Pancreas (tissue), 10 donors: ENCODE measurements around the gene LRP5. TPM values are rescaled to one million over a fixed set of nuclear protein-coding genes. Genes with fewer than 3 reads are reported as not detected.

Experiments used
- ATAC-seq, 4 donors: fragments of 200-7000 bp; cut with Tn5 transposase; one replicate each; pipeline versions ENCODE4 v1.8.0 to v1.9.1; 2020; ENCODE audit warnings: mild to moderate bottlenecking in 4 of 4, moderate library complexity in 4 of 4
- DNase-seq, 6 donors: peaks; one replicate each; pipeline ENCODE4 v3.0.0-alpha.2; 2020
- FAIRE-seq: peaks from 2 replicates; lab custom pipeline; 2012; peaks lifted over from hg19 to GRCh38; lab: Jason Lieb, UNC
- H3K27ac ChIP-seq, 4 donors: fragments of 200-600 bp; sonication (generic); 1 replicate in 3 of 4; 2 replicates in 1 of 4; pipeline versions ENCODE4 v1.5.0 to v1.8.0; 2020
- H3K27me3 ChIP-seq, 4 donors: fragments of 200-600 bp; one replicate each; pipeline ENCODE4 v1.8.0; 2021
- H3K36me3 ChIP-seq, 3 donors: fragments of 200-600 bp; sonication (generic) in 1 of 3; one replicate each; pipeline versions ENCODE4 v1.5.0 to v1.8.0; 2020 to 2021
- H3K4me1 ChIP-seq, 3 donors: fragments of 200-600 bp; one replicate each; pipeline ENCODE4 v1.8.0; 2021
- H3K4me3 ChIP-seq, 4 donors: fragments of 200-600 bp; sonication (generic) in 2 of 4; one replicate each; pipeline versions ENCODE4 v1.5.0 to v1.8.0; 2020 to 2021
- H3K9me3 ChIP-seq, 4 donors: fragments of 200-600 bp; one replicate each; pipeline ENCODE4 v1.8.0; 2021
- CTCF ChIP-seq, 4 donors: fragments of 200-600 bp; sonication (generic) in 3 of 4; IDR thresholded peaks; one replicate each; pipeline versions ENCODE4 v1.5.0 to v1.8.0; 2021; ENCODE audit warnings: antibody characterized with exemption in 4 of 4
- WGBS, 2 donors: extraction: QIAGEN DNeasy Blood & Tissue Kit; methylation state at CpG; one replicate each; pipeline ENCODE4 v1.1.7; 2013; 5-methylcytosine and 5-hydroxymethylcytosine counted together
- intact Hi-C, 3 donors: fragments of 100-400 bp; cut with DNase I; formaldehyde crosslinking; loops; one replicate each; pipeline versions ENCODE4 v1.11.1 to v1.14.2; 2022
- polyA plus RNA-seq, 2 donors: library from polyadenylated mRNA; stranded (reverse); fragments of 200-250 nt; gene quantifications; one replicate each; pipeline ENCODE4 v1.2.3, GENCODE V29; 2013
- total RNA-seq, 6 donors: library from RNA; stranded (reverse); fragmentation: NEBNext Ultra II Directional in 4 of 6; extraction: Animal tissue kit (Norgen Biotek cat#: 25700) in 4 of 6; gene quantifications; one replicate each; pipeline versions ENCODE4 v1.2.1 to v1.2.4, GENCODE V29; 2021 to 2023
- donor health status: healthy with polysubstance abuse.
- donor health status: DM: no; HTN: no; CAD: no; lungs with moderate emphysema.
- donor health status: DM: no; HTN: no; CAD: no.
- donor health status: control.
- donor health status: control.
- donor health status: Bipolar disorder and iron deficiency.
- donor health status: DM: yes; HTN: yes; CAD: no.
- donor health status: DM: no; HTN: no; CAD: no.
- donor health status: DM: no; HTN: no; CAD: no.
- donor health status: DM: yes; HTN: yes; CAD: no.

The LRP5 gene
- total and polyA plus RNA-seq, 8 donors = 27.4 to 62.8 (median 32.5) TPM

GRCh38 chr11:68372625-68373024 lies 60.2 kb downstream of the LRP5 start:
- FAIRE-seq (no peak), DNase-seq (peak in 1 of 6 donors; percentile 47), ATAC-seq (peak in 1 of 4 donors; percentile 5)
- peaks cover 0 to 17% (median 11%) of the 10 kb centered on the region in 3 donors for H3K4me1 ChIP-seq
- no peaks in the 10 kb centered on the region for H3K27me3 ChIP-seq
- no peak for TF ChIP-seq CTCF (IDR thresholded peaks at IDR 0.05)
- H3K4me3 ChIP-seq = no peak overlapping the region
- no peaks in the 10 kb centered on the region for H3K36me3 ChIP-seq
- intact Hi-C loops = no loop called here
- no peak overlapping the region for H3K27ac ChIP-seq
- no peaks in the 10 kb centered on the region for H3K9me3 ChIP-seq
- WGBS, 2 donors = 76 to 81% methylated on average over 15 of the region's 15 CpGs

- no peaks in the 10 kb centered on the region for H3K27me3 ChIP-seq
- TF ChIP-seq CTCF (IDR thresholded peaks at IDR 0.05) = no peak
- no peak overlapping the region for H3K4me3 ChIP-seq
- ATAC-seq (peak in 3 of 4 donors; percentile 14 to 32 (median 31)), FAIRE-seq (no peak), DNase-seq (peak in 1 of 6 donors; percentile 58)
- H3K4me1 ChIP-seq = peaks cover 0 to 17% (median 11%) of the 10 kb centered on the region in 3 donors
- H3K36me3 ChIP-seq = no peaks in the 10 kb centered on the region
- peak overlapping the region in 2 of 4 donors; percentile 58 to 62 for H3K27ac ChIP-seq
- H3K9me3 ChIP-seq = no peaks in the 10 kb centered on the region
- 82 to 84% methylated on average over 22 of the region's 22 CpGs for WGBS, 2 donors
- intact Hi-C loops = no loop called here
Measured at GRCh38 chr11:68373189-68373814, 60.9 kb downstream of the LRP5 start.

GRCh38 chr11:68373815-68374501 lies 61.6 kb downstream of the LRP5 start:
- intact Hi-C loops = no loop called here
- peak; percentile 67 to 83 (median 77) for ATAC-seq
- FAIRE-seq = no peak
- 28 to 39% methylated on average over 33 of the region's 33 CpGs for WGBS, 2 donors
- H3K36me3 ChIP-seq = no peaks in the 10 kb centered on the region
- TF ChIP-seq CTCF (IDR thresholded peaks at IDR 0.05) = no peak
- H3K4me1 ChIP-seq = peaks cover 0 to 17% (median 11%) of the 10 kb centered on the region in 3 donors
- DNase-seq = peak in 4 of 6 donors; percentile 52 to 78 (median 52)
- peak overlapping the region; percentile 15 to 62 (median 52) for H3K27ac ChIP-seq
- no peak overlapping the region for H3K4me3 ChIP-seq
- H3K27me3 ChIP-seq = no peaks in the 10 kb centered on the region
- no peaks in the 10 kb centered on the region for H3K9me3 ChIP-seq

GRCh38 chr11:68374531-68374930 lies 62.1 kb downstream of the LRP5 start:
- no peaks in the 10 kb centered on the region for H3K27me3 ChIP-seq
- WGBS, 2 donors = 57 to 60% methylated on average over 12 of the region's 12 CpGs
- no peaks in the 10 kb centered on the region for H3K36me3 ChIP-seq
- H3K9me3 ChIP-seq = no peaks in the 10 kb centered on the region
- peaks cover 0 to 19% (median 11%) of the 10 kb centered on the region in 3 donors for H3K4me1 ChIP-seq
- TF ChIP-seq CTCF (IDR thresholded peaks at IDR 0.05) = no peak
- H3K4me3 ChIP-seq = no peak overlapping the region
- FAIRE-seq (no peak), DNase-seq (no peak), ATAC-seq (peak in 3 of 4 donors; percentile 6 to 13 (median 6))
- H3K27ac ChIP-seq = peak overlapping the region in 2 of 4 donors; percentile 58 to 62
- intact Hi-C loops = no loop called here
